Mononuclear cell (primary cell): ENCODE results near the gene PRSS48. TPM values are rescaled to one million over a fixed set of nuclear protein-coding genes. Genes with fewer than 3 reads are reported as not detected.
"Not testable (repeated sequence)": the region's sequence is repeated elsewhere in the genome, so short reads cannot be mapped to it uniquely, and the experiment has no call there.

Experiments used
- H3K27me3 ChIP-seq: 2 replicates; pipeline ENCODE4 v1.6.0; 2011; ENCODE audit warnings: low read length, control low read depth; ENCODE audit not compliant: insufficient read depth
- H3K4me1 ChIP-seq: 2 replicates; pipeline ENCODE4 v1.5.1; 2011; ENCODE audit warnings: mild to moderate bottlenecking, low read length, control low read depth; ENCODE audit not compliant: insufficient read depth
- H3K4me3 ChIP-seq: 2 replicates; pipeline ENCODE4 v1.5.1; 2011; ENCODE audit warnings: mild to moderate bottlenecking, low read length, moderate library complexity
- H3K9me3 ChIP-seq: 2 replicates; pipeline ENCODE4 v1.5.1; 2011; ENCODE audit warnings: low read depth, mild to moderate bottlenecking, control low read depth, low read length
- total RNA-seq: library from RNA; depleted of rRNA; stranded (reverse); fragments of >200 nt; gene quantifications from one replicate; pipeline ENCODE4 v1.2.3, GENCODE V29; 2012

Gene PRSS48
- total RNA-seq, 1 donor: not detected

DNA sequence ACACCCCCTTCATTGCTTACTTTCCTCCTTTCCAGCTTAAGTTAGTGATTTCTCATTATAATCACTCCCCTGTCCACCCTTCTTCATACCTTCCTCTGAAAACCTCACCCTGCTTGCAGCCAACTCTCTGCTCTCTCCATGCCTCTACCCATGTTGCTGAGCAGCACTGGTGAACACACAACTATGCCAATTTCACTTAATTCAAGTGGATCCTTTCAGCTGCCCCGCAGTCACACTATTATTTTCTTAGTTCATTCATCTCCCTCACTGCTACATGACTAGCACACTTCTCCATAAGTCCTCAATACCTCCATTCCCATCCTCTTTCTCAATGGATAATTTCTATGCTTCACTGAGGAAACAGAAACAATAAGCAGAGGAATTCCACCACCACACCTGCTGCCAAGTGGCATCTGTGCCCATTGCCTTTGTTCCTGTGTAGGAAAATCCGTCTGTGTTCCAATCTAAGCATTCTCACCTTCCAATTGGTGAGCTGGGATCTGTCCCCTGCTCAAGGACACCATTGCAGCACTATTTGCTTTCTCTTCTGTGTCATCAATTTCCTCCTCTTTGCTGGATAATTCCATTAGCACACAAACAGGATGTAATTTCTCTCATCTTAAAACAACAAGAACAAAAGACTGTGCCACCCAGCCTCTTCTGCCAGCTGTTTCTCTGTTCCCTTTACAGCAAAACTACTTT, 25.2 kb upstream of the PRSS48 start:
- H3K4me3 ChIP-seq: no peak overlapping the region
- no peaks in the 10 kb centered on the region for H3K4me1 ChIP-seq
- no peaks in the 10 kb centered on the region for H3K27me3 ChIP-seq
- no peaks in the 10 kb centered on the region for H3K9me3 ChIP-seq

- H3K4me1 ChIP-seq, H3K4me3 ChIP-seq, H3K9me3 ChIP-seq, H3K27me3 ChIP-seq: not testable (repeated sequence)
Observed at GRCh38 chr4:151255226-151255625, 21.7 kb upstream of the PRSS48 start.

DNA sequence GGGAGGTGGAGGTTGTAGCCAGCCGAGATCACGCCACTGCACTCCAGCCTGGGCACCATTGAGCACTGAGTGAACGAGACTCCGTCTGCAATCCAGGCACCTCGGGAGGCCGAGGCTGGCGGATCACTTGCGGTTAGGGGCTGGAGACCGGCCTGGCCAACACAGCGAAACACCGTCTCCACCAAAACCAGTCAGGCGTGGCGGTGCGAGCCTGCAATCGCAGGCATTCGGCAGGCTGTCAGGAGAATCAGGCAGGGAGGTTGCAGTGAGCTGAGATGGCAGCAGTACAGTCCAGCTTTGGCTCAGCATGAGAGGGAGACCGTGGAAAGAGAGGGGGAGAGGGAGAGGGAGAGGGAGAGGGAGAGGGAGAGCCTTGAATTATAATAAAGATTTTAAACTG, 21.3 kb upstream of the PRSS48 start:
- not testable (repeated sequence) for H3K27me3 ChIP-seq, H3K4me3 ChIP-seq, H3K4me1 ChIP-seq, H3K9me3 ChIP-seq

DNA sequence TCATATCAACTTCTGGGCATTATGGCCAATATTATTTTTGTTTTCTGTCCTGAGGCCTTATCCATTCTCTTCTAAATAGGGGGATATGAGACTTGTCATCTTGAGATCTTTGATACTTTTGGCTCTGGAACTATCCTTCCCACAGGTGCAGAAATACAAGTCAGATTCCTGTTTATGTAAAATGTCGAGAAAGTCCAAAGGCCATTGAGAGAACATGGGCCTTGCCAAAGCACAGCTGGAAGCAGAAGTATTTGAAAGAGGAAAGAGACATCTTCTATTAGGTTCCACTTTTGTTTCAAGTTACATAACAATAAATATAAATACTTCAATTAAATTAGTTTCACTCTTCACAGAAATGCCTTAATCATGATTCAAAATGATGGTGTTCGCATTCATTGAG, 20.8 kb upstream of the PRSS48 start:
- no peaks in the 10 kb centered on the region for H3K4me1 ChIP-seq
- no peak overlapping the region for H3K4me3 ChIP-seq
- H3K27me3 ChIP-seq: no peaks in the 10 kb centered on the region
- no peaks in the 10 kb centered on the region for H3K9me3 ChIP-seq

GRCh38 chr4:151257704-151258103, 19.3 kb upstream of the PRSS48 start:
- Histone ChIP-seq H3K4me1 (no peaks in the 10 kb centered on the region), H3K27me3 (no peaks in the 10 kb centered on the region), H3K4me3 (no peak overlapping the region), H3K9me3 (no peaks in the 10 kb centered on the region)

GRCh38 chr4:151259752-151260151, 17.2 kb upstream of the PRSS48 start:
- H3K9me3 ChIP-seq: no peaks in the 10 kb centered on the region
- H3K4me1 ChIP-seq: no peaks in the 10 kb centered on the region
- H3K4me3 ChIP-seq: no peak overlapping the region
- H3K27me3 ChIP-seq: no peaks in the 10 kb centered on the region

DNA sequence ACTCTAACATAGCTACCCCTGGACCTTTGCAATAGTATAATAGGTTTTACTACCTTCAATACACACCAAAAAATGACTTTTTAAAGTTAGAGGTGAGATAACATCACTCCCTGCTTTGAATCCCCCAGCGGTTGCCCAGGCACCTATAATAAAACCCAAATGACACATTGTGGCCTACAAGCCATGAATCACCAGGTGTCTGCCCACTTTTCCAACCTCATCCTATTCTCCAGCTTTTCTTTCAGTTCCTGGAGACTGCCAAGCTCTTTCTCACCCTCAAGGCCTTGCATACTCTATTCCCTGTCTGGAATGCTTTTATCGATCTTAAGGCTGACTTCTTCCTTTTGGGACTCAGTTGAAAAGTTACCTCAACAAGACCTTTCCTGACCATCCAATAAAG, 16.4 kb upstream of the PRSS48 start:
- Histone ChIP-seq H3K9me3 (no peaks in the 10 kb centered on the region), H3K4me3 (no peak overlapping the region), H3K4me1 (no peaks in the 10 kb centered on the region), H3K27me3 (no peaks in the 10 kb centered on the region)

DNA sequence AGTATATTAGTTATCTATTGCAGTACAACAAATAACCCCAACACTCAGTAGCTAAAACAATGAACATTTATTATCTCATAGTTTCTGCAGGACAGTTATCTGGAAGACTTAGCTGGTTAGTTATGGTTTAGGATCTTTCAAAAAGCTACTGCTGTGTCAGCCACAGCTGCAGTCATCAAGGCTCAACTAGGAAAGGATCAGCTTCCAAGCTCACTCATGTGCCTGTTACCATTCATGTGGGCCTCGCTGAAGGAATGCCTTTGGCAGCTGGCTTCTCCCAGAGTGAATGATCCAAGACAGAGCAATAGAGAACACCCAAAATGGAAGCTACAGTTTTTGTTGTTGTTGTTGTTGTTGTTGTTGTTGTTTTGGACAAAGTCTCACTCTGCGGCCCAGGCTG, 13.5 kb upstream of the PRSS48 start:
- H3K27me3 ChIP-seq: peaks cover 4% of the 10 kb centered on the region
- no peaks in the 10 kb centered on the region for H3K9me3 ChIP-seq
- H3K4me1 ChIP-seq: no peaks in the 10 kb centered on the region
- H3K4me3 ChIP-seq: no peak overlapping the region

DNA sequence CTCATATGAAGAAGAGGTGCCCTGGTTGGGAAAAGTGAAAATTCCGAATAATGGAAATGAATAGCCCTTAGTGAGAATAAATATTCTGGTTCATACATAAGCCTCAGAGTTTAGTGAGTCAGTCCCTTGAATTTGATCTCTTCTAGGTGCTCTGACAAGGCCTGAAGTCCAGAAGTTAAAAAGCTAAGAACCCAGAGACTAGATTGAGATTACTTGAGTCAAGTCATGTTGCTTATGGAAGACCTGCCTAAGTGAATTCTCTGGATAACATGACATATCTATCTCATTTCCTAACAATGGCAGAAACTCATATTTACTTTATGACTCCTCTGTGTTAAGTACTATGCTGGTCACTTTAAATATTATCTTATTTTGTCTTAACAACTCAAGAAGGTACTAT, 10.5 kb upstream of the PRSS48 start:
- H3K4me3 ChIP-seq: no peak overlapping the region
- peaks cover 4% of the 10 kb centered on the region for H3K27me3 ChIP-seq
- no peaks in the 10 kb centered on the region for H3K9me3 ChIP-seq
- H3K4me1 ChIP-seq: no peaks in the 10 kb centered on the region

DNA sequence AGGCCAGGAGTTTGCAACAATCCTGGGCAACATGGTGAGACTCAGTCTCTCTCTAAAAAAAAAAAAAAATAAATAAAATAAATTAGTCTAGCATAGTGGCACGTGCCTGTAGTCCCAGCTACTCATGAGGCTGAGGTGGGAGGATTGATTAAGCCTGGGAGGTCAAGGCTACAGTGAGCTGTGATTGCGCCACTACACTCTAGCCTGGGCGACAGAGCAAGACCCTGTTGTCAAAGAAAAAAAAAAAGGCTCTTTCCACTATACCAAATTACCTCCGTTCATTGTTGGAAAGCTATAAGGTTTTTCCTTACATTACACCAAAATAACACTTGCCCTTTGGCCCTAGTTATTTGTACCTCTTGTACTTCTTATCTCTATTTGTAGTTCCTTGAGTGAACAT, 9.9 kb upstream of the PRSS48 start:
- no peaks in the 10 kb centered on the region for H3K4me1 ChIP-seq
- H3K4me3 ChIP-seq: no peak overlapping the region
- H3K9me3 ChIP-seq: no peaks in the 10 kb centered on the region
- peaks cover 4% of the 10 kb centered on the region for H3K27me3 ChIP-seq

GRCh38 chr4:151267822-151268535, 9.0 kb upstream of the PRSS48 start:
- H3K9me3 ChIP-seq: no peaks in the 10 kb centered on the region
- H3K4me3 ChIP-seq: no peak overlapping the region
- H3K4me1 ChIP-seq: no peaks in the 10 kb centered on the region
- peaks cover 4% of the 10 kb centered on the region for H3K27me3 ChIP-seq

- not testable (repeated sequence) for H3K27me3 ChIP-seq, H3K4me3 ChIP-seq, H3K9me3 ChIP-seq, H3K4me1 ChIP-seq
Observed at GRCh38 chr4:151268905-151269304, 8.1 kb upstream of the PRSS48 start.

DNA sequence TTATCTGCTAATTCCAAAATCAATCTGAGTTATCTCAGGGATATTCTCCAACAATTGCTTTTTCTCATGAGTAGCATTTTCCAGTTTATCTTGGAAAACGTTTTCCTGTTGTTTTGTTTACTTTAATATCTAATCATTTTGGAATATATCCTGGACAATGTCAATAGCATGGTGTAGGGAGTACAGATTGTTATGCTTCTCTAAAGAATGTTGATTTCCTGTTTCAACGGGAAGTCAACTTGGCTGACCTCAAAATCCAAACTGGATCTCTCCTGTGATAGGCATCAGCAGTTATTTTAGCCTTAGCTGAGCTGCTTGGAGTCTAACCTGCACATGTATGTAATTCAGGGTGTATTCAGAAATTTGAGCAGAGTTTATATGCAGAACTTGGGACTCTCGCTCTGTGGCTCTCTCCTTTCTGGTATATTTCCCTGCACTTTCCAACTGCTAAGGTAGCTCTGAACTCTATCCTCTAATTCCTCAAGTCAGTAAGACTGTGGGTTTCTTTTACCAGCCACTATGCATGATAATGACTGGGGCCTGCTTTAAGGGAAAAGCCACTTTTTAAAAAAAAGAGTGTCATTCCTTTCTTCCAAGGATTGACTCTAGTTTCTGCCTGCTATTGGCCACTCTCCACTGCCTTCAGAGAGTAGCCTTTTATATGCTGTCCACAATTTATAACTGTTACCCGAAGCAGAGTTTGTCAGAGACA, 7.7 kb downstream of the PRSS48 start:
- Histone ChIP-seq H3K9me3 (peaks cover 7% of the 10 kb centered on the region), H3K27me3 (no peaks in the 10 kb centered on the region), H3K4me3 (no peak overlapping the region), H3K4me1 (no peaks in the 10 kb centered on the region)

DNA sequence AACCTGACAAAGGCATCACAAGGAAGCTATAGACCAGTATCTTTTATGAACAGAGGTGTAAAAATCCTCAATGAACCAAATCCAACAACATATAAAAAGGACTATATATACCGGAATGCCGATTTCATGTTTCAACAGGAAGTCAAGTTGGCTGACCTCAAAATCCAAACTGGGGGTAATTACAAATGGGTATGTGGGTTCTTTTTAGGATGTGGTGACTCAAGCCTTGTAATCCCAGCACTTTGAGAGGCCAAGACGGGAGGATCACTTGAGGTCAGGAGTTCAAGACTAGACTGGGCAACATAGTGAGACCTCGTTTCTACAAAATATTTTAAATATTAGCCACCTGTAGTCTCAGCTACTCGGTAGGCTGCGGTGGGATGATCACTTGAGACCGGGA, 10.4 kb downstream of the PRSS48 start:
- Histone ChIP-seq H3K4me3 (no peak overlapping the region), H3K4me1 (no peaks in the 10 kb centered on the region), H3K27me3 (no peaks in the 10 kb centered on the region), H3K9me3 (peaks cover 7% of the 10 kb centered on the region)

GRCh38 chr4:151291485-151291884, 14.5 kb downstream of the PRSS48 start:
- H3K4me3 ChIP-seq: no peak overlapping the region
- H3K9me3 ChIP-seq: no peaks in the 10 kb centered on the region
- H3K27me3 ChIP-seq: no peaks in the 10 kb centered on the region
- no peaks in the 10 kb centered on the region for H3K4me1 ChIP-seq
